GM10266 (cell line): ENCODE results near the gene TNIK.

ENCODE experiments used
- DNase-seq: peaks from one replicate; pipeline ENCODE4 v3.0.0; 2012; ENCODE audit errors: extremely low spot score
- TF ChIP-seq, protein P1 (sequence below): IDR thresholded peaks from 2 replicates; pipeline ENCODE4 v1.5.1; 2012; ENCODE audit warnings: mild to moderate bottlenecking, low read depth; ENCODE audit not compliant: control insufficient read depth, insufficient read depth; ENCODE audit errors: missing control alignments

Gene TNIK

DNA sequence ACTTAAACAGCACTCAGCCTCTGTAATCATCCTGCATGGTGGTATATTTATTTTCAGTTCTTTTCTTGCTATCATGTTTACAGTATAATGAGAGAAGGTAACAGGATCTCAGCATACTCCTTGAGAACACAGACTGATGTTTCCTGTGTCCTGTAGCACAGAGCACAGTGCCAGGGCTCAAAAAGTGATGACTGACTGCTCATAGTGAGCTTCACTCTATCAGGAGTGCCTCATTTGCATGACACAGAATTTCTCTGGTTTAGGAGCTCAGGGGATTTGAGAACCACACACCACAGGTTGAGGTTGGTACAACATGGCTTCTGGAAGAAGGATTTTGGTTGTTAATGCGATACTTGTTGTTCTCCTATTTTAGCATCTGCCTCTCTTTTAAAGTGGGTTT, 365.1 kb downstream of the TNIK start:
- DNase-seq = no peak
- TF ChIP-seq, protein P1, sequence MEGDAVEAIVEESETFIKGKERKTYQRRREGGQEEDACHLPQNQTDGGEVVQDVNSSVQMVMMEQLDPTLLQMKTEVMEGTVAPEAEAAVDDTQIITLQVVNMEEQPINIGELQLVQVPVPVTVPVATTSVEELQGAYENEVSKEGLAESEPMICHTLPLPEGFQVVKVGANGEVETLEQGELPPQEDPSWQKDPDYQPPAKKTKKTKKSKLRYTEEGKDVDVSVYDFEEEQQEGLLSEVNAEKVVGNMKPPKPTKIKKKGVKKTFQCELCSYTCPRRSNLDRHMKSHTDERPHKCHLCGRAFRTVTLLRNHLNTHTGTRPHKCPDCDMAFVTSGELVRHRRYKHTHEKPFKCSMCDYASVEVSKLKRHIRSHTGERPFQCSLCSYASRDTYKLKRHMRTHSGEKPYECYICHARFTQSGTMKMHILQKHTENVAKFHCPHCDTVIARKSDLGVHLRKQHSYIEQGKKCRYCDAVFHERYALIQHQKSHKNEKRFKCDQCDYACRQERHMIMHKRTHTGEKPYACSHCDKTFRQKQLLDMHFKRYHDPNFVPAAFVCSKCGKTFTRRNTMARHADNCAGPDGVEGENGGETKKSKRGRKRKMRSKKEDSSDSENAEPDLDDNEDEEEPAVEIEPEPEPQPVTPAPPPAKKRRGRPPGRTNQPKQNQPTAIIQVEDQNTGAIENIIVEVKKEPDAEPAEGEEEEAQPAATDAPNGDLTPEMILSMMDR = no peak

DNA sequence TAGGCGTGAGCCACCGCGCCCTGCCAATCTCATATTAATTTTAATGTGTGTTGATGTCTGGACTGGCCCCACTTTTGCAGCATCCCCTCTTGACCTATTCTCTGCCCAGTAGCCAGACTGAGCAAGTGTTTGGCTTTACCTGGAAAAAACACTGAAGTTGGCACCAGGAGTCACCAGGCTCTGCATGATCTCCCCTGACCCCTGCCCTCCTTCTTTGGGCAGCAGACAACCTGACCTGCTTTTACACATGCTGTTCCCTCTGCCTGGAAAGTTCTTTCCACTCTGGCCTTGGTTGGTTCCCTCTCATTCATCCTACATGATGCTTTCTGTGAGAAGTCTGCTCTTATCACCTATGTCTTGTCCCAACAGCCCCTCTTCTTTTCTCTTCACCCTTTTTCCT, 365.8 kb downstream of the TNIK start:
- no peak for DNase-seq
- TF ChIP-seq, protein P1 = no peak

DNA sequence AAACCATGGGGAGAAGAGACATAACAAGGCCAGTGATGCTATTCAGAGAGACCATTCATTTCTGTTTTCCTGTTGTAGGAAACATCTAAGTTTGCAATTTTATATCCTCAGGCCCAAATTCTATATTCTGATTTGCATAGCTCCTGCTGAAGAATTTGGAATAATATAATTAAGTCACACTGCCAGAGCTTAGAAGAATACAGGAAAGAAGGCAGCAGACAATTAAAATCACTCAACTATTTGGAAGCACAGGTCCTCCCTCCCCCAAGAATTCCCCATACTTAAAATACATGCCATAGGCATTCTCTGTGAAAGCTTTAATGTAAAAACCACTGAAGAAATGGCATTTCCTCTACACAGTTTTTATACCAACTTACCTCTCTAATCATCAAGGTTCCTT, 366.7 kb downstream of the TNIK start:
- DNase-seq = no peak
- TF ChIP-seq, protein P1 = no peak

DNA sequence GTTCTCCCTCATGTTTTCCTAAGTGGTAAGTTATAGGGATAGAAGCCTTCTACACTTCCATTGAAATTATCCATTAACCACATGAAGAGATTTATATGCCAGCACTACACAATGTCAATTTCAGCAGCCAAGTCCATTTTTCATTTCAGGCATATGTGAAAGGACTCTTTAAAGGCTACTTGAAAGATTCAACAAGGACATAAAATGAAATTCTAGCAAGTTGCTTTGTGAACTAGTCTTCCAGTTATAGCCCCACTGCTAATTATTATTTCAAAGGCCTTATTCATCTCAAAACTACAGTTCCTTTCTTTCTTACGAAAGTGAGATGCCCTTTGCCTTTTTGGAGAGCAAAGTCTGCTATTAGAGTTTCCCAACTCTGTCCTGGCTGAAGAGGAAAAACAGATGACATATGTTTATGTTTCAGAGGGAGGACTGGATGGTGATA, 367.7 kb downstream of the TNIK start:
- TF ChIP-seq, protein P1 = no peak
- DNase-seq = no peak

DNA sequence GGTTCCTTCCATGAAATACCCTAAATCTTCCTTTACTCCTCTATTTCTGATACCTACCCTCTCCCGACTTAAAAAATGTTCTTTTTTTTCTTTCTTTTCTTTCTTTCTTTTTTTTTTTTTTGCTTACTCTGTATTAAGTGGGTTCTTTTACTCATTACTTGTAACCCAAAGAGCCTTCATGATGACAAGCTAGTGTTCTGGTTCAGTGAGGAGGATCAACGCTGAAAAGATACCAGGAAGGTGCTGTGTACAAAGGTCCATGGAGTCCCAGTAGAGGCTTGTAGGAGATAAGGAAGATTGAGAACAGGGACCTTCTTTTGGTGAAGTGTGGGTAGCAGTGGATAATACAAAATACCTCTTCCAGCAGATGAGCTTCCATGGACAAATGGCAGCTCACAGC, 369.9 kb downstream of the TNIK start:
- TF ChIP-seq, protein P1 = no peak
- DNase-seq = no peak

DNA sequence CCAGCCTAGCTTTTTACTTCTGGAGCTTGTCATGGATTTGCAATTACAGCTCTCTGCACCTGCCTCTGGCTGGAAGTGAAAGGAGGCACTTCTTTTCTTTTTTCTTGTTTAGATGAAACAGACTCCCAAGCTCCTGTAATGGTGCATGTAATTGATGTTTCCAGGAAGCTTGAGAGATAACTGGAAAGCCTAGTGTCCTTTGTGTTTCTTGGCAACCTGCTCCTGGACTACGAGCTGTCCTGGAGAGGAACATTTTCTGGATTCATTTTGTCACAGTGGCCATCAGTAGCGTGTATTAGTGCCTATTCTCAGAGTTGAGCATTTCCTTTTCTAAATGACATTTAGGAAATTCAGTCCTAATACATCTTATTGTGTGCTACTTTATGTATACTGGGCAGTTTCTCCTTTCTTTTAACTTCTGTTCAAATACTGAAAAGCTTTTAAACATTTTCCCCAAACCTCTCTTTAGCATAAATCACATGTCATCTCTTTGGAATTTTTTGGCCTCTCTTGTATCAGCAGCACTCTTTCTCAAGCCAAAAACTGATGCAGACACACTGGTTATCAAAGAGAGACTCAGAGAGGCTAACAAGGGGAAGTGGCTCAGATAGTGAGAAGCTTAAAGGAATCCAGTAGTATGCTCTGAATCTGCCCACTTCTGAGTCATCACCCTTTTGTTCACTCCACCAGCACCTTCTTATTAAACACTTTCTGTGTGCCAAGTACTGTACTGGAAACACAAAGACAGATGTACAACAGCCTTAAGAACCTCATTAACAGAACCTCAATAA, 371.0 kb downstream of the TNIK start:
- TF ChIP-seq, protein P1 = no peak
- no peak for DNase-seq

DNA sequence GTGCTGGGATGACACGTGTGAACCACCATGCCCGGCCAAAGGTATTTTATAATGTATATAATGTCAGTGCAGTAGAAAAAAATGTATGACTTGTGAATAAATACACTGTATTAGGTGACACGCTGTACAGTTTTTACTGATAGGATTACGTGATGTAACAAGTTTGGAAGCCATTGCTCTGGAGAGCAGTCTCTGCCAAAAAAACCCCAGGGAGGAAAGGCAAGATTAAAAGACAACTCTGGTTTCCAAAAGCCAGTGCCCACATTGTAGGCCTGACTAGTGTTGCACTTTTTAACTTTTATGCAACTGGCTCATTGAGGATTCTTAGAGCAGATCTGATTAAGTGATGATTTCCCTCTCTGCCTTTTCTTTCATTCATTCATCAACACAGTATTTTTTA, 371.7 kb downstream of the TNIK start:
- TF ChIP-seq, protein P1 = no peak
- DNase-seq = no peak
